Posterior vena cava (tissue), 2 donors: ENCODE data around the gene TMOD2. TPM values are rescaled to one million over a fixed set of nuclear protein-coding genes. Genes with fewer than 3 reads are reported as not detected.
A peak's percentile ranks its signal among the peaks of the same experiment; 100 is the strongest.

Source experiments
- DNase-seq: peaks from one replicate; pipeline ENCODE4 v3.0.0-alpha.2; 2020; ENCODE audit warnings: low spot score
- intact Hi-C, 2 donors: fragments of 100-400 bp; cut with DNase I; formaldehyde crosslinking; loops; one replicate each; pipeline versions ENCODE4 v1.14.1 to v1.14.2; 2022 to 2023
- total RNA-seq, 2 donors: library from RNA; stranded (reverse); fragmentation: NEBNext Ultra II Directional; extraction: Animal tissue kit (Norgen Biotek cat#: 25700); gene quantifications; one replicate each; pipeline ENCODE4 v1.2.1, GENCODE V29; 2021
- donor health status: DM: yes; HTN: yes; CAD: no.
- donor health status: DM: yes; HTN: yes; CAD: no.

Gene TMOD2
- total RNA-seq, 2 donors from 2014 or later: 14.8 to 15.3 TPM

DNA sequence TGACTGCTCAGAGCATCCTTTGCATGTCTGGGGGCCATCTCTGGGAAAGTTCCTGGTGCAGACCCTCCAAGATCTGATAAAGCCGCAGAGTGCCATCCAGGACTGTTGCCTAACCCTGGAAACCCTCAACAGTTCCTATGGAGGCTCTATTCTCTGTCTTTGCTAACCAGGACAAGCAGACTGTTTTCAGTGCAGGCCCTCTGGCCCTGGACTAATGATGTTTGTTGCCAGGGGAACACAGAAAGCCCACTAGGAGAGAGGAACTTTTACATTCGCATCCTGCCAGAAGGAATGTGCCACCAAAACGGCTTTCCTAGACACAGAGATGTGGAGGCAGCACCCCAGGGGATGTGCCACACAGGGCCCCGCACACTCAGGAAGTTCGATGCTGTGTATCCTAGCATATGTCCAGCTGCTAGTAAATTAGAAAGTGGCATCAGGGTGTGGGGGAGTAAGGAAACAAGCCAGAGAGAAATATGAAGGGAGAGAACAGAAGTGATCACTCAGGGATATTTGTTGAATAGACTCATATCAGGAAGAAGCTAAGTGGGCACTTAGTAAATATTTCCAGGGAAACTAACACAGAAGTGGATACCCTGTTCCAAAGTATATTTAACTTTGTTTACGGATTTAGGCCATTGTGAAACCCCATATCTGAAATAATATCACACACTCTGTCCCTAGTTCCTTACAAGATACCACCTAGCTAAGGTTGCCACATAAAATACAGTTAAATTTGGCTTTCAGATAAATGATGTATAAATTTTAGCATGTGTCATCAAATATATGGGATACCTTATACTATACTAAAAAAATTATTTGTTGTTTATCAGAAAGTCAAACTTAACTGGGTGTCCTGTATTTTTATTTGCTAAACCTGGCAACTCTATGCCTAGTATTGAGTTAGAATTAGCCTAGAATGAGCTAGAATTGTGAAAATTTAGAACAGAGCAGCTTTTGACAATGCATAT lies 48.2 kb downstream of the TMOD2 start:
- intact Hi-C loops: loop anchor here in 1 of 2 donors (10.0 kb wide), 1 partner anchor 1625 kb away; no protein-coding TSS in a partner anchor
- DNase-seq: no peak

DNA sequence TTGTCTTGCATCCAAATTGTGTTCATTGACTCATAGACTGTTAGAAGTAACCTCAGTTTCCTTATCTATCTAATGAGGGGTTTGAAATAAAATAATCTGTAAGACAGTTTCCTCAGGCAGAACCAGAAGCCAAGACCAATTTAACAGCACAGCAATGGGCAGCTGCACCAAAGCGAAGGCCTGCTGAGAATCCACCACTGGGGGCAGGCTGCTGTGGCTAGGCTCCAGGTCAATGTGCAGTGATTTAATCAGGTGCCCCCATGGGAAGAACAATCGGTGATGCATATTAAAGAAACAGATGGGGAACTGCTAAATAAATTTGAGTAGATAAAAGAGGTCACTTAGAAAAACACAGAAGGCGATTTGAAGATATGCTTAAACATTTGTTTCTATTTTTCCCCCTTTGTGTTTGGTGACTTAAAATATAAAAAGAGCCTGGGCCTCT lies 50.0 kb downstream of the TMOD2 start:
- no peak for DNase-seq
- intact Hi-C loops: no loop called here

DNA sequence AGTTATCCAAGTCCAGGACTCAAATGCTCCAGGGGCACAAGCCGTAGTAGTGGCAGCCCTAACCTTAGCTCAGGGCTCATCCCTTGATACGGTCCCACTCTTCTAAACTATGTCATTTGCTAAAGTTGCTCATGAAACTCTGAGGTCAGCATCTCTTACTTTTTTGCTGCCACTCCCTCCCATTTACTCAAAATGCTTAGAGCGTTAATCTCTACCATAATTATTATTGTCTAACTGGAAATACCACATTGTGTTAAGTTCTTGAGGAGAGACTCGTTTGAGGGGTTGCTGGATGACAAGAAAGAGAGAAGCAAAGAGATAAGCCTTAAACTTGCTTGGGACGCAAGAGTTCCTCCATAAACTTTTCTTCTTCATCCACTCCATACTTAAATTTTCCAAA lies 51.2 kb downstream of the TMOD2 start:
- DNase-seq: no peak
- intact Hi-C loops: no loop called here

DNA sequence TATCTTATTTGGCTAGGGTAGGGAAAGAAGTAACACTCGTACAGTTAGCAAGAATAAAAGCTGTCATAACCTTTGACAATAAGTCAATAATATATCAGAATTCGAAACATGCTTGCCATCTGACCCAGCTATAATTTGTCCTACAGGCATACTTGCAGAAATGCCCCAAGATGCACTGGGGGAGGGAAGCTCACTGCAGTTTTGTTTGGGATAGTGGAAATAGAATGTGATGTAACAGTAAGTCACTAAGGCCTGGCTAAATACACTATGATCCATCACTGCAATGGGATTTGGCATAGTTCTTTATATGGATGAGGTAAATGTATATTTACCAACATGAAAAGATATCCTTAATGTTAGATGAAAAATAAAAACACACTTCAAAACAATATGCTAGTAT lies 52.6 kb downstream of the TMOD2 start:
- intact Hi-C loops: no loop called here
- DNase-seq: no peak

DNA sequence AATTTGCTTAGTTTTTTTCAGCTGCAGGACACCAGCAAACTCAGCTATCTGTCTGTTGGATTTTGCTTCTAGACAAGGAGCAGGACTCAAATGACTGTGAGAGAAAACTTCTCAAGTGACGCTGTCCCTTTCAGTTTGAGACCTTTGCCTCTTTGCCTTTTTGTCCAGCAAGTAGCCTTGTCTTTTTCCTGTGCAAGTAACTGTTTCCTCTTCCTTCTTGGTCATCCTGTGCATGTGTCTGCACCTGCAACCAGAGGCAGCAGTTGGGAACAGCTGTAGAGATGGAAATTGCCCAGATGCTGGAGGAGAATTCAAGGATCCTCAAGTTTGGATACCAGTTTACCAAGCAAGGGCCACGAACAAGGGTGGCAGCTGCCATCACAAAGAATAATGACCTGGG lies 54.7 kb downstream of the TMOD2 start:
- intact Hi-C loops: no loop called here
- DNase-seq: no peak

DNA sequence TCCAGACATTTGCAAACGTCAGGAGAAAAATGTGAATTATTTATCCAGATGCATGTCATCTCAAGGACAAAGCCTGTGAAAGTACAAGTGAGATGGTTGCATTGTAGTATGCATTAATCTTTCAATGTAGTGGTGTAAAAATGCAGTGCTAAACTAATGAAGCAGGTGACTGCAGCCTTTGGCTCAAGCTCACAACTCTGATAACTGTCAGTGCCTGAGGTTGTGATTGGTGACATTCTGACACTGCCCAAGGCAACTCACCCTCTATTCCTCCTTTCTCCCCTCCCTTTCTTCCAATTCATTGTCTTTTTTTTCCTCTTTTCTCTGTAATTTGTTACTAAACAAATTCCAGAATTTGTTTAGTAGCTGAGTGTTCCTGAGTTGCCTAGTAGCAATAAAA lies 58.1 kb downstream of the TMOD2 start:
- intact Hi-C loops: no loop called here
- no peak for DNase-seq

DNA sequence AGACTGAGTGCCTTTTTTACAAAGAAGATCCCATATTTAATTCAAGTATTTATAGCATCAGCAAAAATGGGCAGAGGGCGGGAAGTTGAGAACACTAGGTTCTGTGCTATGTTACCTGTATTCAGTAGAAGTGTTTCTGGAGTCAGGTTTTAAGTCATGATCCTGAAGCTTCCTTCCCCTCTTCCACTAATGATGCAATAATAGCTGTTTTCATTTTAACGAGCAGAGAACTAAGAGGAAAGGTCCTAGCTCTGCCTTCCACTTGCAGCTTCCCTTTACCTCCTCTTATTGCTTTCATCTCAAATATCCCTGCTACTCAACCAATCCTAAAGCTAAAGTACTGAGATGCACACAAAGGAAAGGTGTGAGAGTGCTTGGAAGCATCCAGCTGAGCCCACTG lies 61.2 kb downstream of the TMOD2 start:
- intact Hi-C loops: no loop called here

DNA sequence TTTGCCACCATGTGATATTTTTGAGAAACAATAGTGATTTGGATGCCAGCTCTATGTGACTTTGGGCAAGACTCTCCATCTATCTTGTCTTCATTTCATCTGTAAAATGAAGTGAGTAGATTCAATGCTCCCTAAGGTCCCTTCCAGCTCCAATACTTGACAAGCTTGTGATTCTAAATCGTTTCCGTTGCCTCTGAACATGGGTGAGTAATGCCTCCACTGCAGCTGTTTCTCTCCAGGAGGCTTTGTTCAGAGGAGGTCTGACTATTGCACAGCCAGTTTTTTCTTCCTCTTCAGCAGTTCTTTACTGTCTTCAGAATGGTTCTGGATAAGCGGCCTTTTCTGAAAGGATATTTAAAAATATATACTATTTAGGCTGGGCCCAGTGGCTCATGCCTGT lies 63.2 kb downstream of the TMOD2 start:
- intact Hi-C loops: no loop called here
- DNase-seq: no peak

More for the DNA sequence above, 61.2 kb downstream of the TMOD2 start:
- DNase-seq: no peak

DNA sequence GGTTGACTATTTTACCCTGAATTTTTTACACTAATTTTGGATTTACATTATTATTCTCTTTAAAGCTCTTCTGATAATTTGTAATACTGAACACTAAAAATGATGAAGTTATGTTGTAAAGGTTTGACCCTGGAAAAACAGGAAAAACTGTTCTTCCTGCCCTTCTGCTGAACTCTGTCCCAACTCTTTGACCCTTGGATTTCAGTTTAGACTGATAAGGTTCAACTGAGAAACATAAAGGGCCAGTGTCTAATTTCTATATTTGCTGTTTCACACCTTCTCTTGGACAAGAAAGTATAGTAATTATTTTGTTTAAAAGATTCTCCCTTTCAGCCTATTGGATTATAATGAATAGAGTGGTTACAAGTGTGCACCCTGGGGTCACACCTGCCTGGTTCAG lies 65.2 kb downstream of the TMOD2 start:
- intact Hi-C loops: no loop called here
- no peak for DNase-seq

DNA sequence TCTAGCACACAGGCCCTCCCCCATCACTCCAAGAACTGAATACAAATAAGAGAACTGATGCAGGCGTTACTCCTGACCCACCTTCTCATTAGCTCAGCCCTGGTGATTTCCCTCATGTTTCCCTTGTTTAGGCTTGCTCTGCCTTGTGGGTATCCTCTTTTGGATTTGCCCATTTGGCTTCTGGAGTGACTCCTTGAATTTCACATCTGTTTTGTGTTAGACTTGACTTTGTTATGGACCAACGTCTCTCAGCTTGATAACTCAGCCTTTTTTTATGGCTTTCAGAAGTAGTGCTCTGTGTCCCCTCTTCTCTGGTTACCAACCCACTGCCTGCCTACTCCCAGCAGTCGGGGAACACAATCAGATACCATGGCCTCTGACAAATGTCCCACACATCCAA lies 66.8 kb downstream of the TMOD2 start:
- DNase-seq: no peak
- intact Hi-C loops: no loop called here

DNA sequence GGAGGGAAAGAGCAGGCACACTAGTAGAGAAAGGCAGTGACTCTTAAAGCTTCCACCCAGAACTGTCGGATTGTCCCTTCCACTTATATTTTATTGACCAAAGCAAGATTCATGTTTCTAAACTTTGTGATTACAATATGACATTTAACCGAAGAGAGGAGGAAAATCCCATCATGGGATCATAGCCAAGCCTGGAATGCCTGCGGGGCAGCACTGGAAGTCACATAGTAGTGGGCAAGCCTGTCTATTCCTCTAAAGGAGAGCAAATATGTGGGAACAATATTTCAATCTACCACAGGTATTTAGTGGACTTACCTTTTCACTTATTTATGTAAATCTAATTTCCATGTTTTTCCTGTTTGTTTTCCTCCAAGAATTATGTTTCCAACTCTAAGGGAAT lies 74.3 kb downstream of the TMOD2 start:
- intact Hi-C loops: no loop called here

DNA sequence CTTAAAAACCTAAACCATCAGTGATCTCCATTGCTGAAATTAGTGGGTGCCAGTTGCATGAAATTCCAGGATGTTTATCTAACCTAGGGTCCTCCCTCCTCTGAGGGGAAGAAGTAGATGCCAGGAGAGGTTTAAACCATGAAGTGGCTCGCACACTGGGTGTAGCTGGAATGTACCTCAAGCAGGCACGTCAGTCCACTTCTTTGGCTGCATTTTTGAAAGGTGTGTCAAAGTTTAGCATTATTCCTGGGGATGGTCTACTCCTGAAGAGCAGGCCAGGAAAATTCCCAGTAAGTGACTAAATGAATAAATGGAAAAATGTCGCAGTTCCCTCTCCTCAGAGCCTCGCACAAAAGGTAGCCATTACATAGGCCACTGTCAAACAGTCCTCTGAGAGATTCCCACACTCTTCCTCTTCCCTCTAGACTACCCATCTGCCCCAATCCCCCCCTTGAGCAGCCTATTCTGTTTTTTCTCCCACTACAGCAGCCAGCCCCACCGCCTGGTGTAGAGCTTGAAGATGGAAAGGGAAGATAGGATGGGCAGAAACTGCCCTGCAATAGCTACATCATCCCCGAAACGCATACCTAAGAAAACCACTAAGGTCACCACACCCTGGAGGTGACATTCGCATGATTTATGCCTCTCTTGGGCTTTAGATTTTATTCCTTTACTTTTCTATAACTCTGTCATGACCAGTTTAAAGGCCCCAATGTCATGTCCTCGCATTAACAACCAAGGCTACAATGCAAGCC lies 77.4 kb downstream of the TMOD2 start:
- intact Hi-C loops: no loop called here

More for the DNA sequence above, 74.3 kb downstream of the TMOD2 start:
- DNase-seq: no peak

DNA sequence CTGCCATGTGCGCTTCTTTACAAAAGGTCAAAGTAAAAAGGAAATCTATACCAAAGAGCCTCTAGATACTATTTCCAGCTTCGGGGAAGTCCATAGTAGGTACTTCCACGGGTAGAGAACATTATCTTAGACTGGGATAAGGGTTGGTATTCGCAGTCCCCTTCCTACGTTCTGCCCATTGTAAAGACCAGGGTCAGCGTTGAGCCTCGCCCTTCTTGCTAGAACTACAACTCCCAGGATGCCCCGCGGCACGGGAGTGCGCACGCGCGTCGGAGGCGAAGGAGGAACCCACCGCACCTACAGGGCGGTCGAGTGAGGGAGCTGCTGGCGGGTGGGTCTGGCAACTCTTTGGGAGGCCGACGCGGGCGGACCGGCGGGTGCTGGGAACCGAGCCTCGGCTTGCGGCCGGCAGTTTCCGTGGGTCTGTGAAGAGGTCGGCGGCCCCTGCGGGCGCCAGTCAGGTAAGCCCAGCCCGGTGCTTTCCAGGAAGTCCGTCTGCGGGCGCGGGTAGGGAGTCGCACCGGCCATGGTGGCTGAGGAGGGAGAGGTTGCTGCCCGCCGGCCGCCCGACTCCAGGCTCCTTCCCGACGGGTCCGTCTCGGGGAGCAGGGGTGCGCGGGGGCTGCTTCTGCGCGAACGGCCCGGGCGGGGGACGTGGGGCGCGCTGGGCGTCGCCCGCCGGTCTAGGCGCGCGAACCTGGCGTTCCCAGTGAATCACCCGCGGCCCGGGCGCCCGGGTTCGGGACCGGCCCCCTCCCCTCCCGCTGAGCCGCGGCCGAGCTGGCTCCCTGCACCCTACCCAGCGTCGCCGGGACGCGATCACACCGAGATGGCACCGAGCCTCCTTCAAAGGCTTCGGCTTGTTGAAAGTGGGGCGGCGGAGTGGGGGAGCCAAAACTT lies 78.2 kb downstream of the TMOD2 start, which contains the start of gene TMOD3:
Gene TMOD3, plus strand, starts transcription at position 278 of the 900 bp plus-strand sequence. CDS start 33,232 bp downstream, outside the sequence.
- peak; percentile 97 for DNase-seq
- intact Hi-C loops: no loop called here

More for the DNA sequence above, 77.4 kb downstream of the TMOD2 start:
- no peak for DNase-seq

DNA sequence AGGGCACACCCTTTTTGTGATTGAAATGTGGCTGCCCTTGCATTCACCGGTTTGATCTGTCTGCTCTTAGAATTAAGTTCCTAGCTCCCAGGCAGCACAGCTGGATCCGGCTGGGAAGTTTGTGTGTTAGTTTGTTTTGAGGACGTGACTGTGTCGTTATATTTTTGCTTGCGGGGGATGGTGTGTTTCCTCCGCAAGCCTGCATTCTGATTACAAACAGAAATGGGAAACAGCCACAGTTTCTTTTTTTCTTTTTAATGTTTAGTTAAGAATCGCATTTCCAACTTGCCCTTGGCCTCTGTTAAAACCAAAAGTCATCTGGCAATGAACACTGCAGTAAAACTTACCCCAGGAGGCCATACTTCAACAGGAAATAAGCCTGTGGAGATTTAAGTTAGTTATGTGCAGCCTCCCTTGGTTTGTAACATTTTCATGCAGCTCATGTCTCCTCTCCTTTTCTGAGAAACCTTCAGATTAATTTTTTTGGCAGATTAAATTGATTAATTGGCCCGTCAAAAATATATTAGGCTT lies 78.9 kb downstream of the TMOD2 start:
- intact Hi-C loops: no loop called here
- DNase-seq: no peak

DNA sequence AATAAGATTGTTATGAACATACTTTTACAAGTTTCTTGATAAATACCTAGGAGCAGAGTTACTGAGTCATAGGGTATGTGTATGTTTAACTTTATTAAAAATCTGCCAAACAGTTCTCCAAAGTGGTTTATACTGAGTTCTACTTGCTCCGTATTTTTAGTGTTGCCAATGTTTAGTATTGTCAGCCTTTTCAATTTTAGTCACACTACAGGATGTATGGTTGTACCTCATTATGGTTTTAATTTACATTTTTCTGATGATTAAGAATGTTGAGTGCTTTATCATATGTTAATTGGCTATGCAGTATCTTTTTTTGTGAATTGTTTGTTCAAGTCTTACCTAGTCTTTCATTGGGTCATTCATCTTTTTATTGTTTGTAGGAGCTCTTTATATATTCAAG lies 82.4 kb downstream of the TMOD2 start:
- DNase-seq: no peak
- intact Hi-C loops: no loop called here

DNA sequence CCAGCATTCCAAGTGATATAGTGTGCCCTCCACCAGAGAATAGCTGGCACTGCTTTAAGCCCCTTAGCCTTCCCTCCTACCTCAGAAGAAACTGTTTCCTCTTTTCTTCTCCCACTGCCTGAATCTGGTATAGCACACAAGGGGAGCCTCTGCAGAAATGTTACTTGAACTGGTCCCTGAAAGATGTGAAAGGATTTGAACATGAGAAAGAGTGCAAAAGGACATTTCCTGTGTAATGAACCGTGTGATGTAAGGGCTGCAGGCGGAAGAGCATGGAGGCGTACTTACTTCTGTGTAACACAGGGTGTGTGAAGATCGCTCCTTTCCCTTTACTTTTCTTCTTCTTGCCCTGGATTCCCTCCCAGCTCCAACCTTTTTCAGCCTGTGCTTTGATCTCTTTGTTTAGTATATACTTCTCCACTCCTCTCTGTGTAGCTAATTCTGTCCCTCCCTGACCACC lies 86.4 kb downstream of the TMOD2 start:
- DNase-seq: no peak
- intact Hi-C loops: no loop called here

DNA sequence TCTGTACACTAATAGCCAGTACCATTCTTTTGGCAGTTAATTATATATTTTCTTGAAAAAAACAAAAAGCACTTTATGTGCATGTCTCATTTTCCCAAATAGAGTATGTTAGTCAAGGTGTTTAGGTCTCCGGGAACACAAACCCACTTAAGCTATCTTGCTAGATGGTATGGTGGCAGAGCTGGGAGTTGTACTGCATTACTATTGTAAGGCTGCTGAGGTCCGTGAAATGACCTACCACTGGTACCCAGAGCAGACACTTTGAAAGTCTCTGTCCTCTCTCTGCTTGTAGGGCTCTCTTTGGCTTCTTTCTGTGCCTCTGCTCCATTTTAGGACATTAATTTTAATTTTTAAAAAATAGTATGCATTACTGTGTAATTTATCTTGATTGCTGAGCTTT lies 86.9 kb downstream of the TMOD2 start:
- DNase-seq: no peak
- intact Hi-C loops: no loop called here

DNA sequence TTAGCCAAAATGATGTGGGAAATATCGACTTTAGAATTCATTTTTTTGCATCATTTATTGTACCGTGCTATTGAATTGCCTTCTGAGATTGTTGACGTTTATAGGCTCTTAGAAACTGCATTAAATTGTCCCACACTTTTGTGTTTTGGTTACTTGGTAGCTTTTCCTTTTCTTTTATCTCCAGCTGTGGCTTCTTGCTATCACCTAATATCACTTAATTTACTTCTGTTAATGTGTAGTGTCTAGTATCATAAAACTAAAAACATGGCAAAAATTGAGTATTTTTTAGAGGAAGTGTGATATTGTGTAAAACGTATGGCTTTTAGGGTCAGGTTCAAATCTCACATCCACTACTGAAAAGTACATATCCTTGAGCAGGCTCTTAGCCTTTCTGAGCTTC lies 89.3 kb downstream of the TMOD2 start:
- no peak for DNase-seq
- intact Hi-C loops: no loop called here
